Brain microvascular endothelial cell (primary cell): Measurements from ENCODE around the gene PAPSS2.
A peak's percentile ranks its signal among the peaks of the same experiment; 100 is the strongest.
"Not testable (repeated sequence)": the region's sequence is repeated elsewhere in the genome, so short reads cannot be mapped to it uniquely, and the experiment has no call there.

ENCODE experiments used
- DNase-seq: peaks from one replicate; pipeline ENCODE4 v3.0.0-alpha.2; 2020
- H3K27ac ChIP-seq: fragments of 250-450 bp; sonication (Bioruptor Pico); 2 replicates; pipeline ENCODE4 v1.5.1; 2020; ENCODE audit warnings: mild to moderate bottlenecking, moderate library complexity
- H3K27me3 ChIP-seq: fragments of 250-450 bp; sonication (Bioruptor Pico); replicated peaks from 2 replicates; pipeline ENCODE4 v1.5.1; 2020; ENCODE audit warnings: mild to moderate bottlenecking
- H3K36me3 ChIP-seq: fragments of 250-450 bp; sonication (Bioruptor Pico); replicated peaks from 2 replicates; pipeline ENCODE4 v1.5.1; 2020; ENCODE audit warnings: mild to moderate bottlenecking
- H3K4me3 ChIP-seq: 2 replicates; pipeline ENCODE4 v1.5.1; 2011; ENCODE audit warnings: low read depth, mild to moderate bottlenecking, control low read depth, low read length, moderate library complexity
- CTCF ChIP-seq: IDR thresholded peaks from 2 replicates; pipeline ENCODE4 v1.5.1; 2011; ENCODE audit warnings: low read depth, mild to moderate bottlenecking, moderate library complexity, low read length, control low read depth, inconsistent platforms; ENCODE audit errors: missing control alignments
- in situ Hi-C: cut with HindIII; loops from 2 replicates; pipeline ENCODE4 v1.10.0; 2017; ENCODE audit warnings: low sequenced_read_pairs, low pct_ligation_motif_present

The PAPSS2 gene

GRCh38 chr10:87618566-87619423 lies 40.9 kb upstream of the PAPSS2 start:
- DNase-seq: no peak
- H3K4me3 ChIP-seq: no peak overlapping the region
- H3K27ac ChIP-seq: no peak overlapping the region
- no peaks in the 10 kb centered on the region for H3K27me3 ChIP-seq
- no peaks in the 10 kb centered on the region for H3K36me3 ChIP-seq
- TF ChIP-seq CTCF: no peak
- in situ Hi-C loops: no loop called here

- Histone ChIP-seq H3K27me3 (no peaks in the 10 kb centered on the region), H3K36me3 (no peaks in the 10 kb centered on the region), H3K4me3 (no peak overlapping the region), H3K27ac (no peak overlapping the region)
- in situ Hi-C loops: no loop called here
- no peak for TF ChIP-seq CTCF
- DNase-seq: no peak
These were observed 40.0 kb upstream of the PAPSS2 start for GRCh38 chr10:87619705-87620104.

GRCh38 chr10:87621440-87621839 lies 38.2 kb upstream of the PAPSS2 start:
- DNase-seq, H3K27ac ChIP-seq, H3K36me3 ChIP-seq, H3K4me3 ChIP-seq, in situ Hi-C loops, H3K27me3 ChIP-seq: not testable (repeated sequence)

GRCh38 chr10:87622314-87623004 lies 37.2 kb upstream of the PAPSS2 start:
- Histone ChIP-seq H3K27me3 (no peaks in the 10 kb centered on the region), H3K36me3 (no peaks in the 10 kb centered on the region), H3K4me3 (no peak overlapping the region), H3K27ac (no peak overlapping the region)
- DNase-seq: no peak
- peak; percentile 35 for TF ChIP-seq CTCF
- in situ Hi-C loops: no loop called here

GRCh38 chr10:87623191-87623590 lies 36.5 kb upstream of the PAPSS2 start:
- no peak for DNase-seq
- no peak overlapping the region for H3K27ac ChIP-seq
- no peaks in the 10 kb centered on the region for H3K27me3 ChIP-seq
- no peaks in the 10 kb centered on the region for H3K36me3 ChIP-seq
- TF ChIP-seq CTCF: no peak
- in situ Hi-C loops: no loop called here
- no peak overlapping the region for H3K4me3 ChIP-seq

- no peak overlapping the region for H3K4me3 ChIP-seq
- in situ Hi-C loops: no loop called here
- H3K36me3 ChIP-seq: no peaks in the 10 kb centered on the region
- DNase-seq: no peak
- TF ChIP-seq CTCF: no peak
- H3K27me3 ChIP-seq: no peaks in the 10 kb centered on the region
- H3K27ac ChIP-seq: no peak overlapping the region
These were observed 34.0 kb upstream of the PAPSS2 start for GRCh38 chr10:87625661-87626060.
